Measurements from ENCODE around the gene PCSK6. TPM values are rescaled to one million over a fixed set of nuclear protein-coding genes. Genes with fewer than 3 reads are reported as not detected.

The PCSK6 gene
- total RNA-seq, 4 donors from 2014 or later = 4.0 to 28.6 (median 17.5) TPM

DNA sequence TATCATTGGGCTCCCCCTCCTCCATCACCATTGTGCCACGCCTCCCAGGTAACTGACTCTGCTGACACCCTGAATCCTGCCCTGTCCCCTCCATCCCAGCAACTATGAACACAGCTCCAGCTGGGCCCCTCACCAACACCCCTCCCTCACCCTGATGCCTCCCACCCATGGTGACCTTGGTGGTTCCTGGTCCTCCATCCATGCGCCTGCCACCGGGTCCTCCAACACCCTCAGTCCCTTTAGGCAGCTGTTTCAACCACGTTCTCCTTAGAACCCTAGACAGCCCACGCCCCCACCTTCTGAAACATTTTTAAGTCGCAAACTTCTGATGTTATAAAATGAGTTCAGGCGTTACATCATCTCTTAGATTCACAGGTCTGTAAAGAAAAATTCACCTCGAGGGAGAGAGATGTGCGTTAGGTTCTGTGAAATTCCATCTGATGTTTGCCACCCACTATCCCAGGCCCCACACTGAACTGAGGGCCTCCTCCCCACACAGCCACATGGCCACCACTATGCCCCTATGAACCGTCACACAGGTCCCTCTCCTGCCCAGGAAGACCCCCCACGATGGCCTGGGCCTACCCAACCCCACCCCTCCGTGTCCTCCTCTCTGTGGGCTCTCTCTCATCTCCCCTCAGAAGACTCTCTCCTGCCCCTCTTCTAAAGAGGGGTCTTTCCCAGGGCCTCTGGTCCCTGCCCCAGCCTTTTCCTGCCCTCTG is 29.8 kb downstream of the PCSK6 start:
- intact Hi-C loops (cut with DNase I) = no loop called here
- H3K9me3 ChIP-seq = no peaks in the 10 kb centered on the region
- H3K27ac ChIP-seq = no peak overlapping the region
- 90 to 94% methylated on average over 12 of the region's 12 CpGs for WGBS, 2 donors
- no peaks in the 10 kb centered on the region for H3K27me3 ChIP-seq
- H3K4me3 ChIP-seq (replicated peaks in 1 of 3) = no peak overlapping the region
- DNase-seq = no peak
- H3K4me1 ChIP-seq = no peaks in the 10 kb centered on the region
- H3K36me3 ChIP-seq = no peaks in the 10 kb centered on the region
- no peak for TF ChIP-seq POLR2A (IDR thresholded peaks at IDR 0.05)
- TF ChIP-seq, protein P1, sequence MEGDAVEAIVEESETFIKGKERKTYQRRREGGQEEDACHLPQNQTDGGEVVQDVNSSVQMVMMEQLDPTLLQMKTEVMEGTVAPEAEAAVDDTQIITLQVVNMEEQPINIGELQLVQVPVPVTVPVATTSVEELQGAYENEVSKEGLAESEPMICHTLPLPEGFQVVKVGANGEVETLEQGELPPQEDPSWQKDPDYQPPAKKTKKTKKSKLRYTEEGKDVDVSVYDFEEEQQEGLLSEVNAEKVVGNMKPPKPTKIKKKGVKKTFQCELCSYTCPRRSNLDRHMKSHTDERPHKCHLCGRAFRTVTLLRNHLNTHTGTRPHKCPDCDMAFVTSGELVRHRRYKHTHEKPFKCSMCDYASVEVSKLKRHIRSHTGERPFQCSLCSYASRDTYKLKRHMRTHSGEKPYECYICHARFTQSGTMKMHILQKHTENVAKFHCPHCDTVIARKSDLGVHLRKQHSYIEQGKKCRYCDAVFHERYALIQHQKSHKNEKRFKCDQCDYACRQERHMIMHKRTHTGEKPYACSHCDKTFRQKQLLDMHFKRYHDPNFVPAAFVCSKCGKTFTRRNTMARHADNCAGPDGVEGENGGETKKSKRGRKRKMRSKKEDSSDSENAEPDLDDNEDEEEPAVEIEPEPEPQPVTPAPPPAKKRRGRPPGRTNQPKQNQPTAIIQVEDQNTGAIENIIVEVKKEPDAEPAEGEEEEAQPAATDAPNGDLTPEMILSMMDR (IDR thresholded peaks at IDR 0.05) = no peak

DNA sequence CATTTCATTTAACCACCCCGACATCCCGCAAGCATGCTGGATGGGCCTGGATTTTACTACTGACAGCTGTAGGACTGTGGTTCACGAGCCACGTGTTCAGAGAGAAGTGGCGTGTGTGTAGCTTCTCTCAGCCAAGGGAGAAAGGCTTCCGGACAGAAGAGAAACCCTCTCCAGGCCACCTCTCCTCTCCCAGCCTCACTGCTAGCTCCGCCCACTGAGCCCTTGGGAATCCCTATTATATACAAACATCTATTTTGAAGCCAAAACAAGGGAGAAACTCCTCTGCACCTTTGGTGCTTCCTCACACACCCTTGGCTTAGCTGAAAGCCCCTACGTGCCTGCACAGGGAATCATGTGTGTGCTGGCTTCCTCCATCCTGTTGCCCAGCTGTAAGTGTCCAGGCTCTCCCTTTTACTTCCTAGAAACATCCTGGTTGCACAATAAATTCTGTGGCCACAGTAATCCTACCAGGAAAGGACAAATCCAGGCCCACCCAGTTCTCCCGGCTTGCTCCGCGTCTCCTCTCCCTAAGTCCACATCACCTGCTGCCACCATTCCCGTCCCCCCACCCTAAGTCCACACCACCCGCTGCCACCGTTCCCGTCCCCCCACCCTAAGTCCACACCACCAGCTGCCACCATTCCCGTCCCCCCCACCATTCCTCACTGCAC is 30.5 kb downstream of the PCSK6 start:
- Histone ChIP-seq H3K4me1 (no peaks in the 10 kb centered on the region), H3K27me3 (no peaks in the 10 kb centered on the region), H3K4me3 (replicated peaks in 1 of 3) (no peak overlapping the region), H3K27ac (peak overlapping the region in 2 of 3 donors; percentile 24 to 42), H3K36me3 (no peaks in the 10 kb centered on the region), H3K9me3 (no peaks in the 10 kb centered on the region)
- 63 to 65% methylated on average over 16 of the region's 16 CpGs for WGBS, 2 donors
- peak in 1 of 2 donors; percentile 15 for DNase-seq
- no peak for TF ChIP-seq POLR2A (IDR thresholded peaks at IDR 0.05)
- TF ChIP-seq, protein P1 (IDR thresholded peaks at IDR 0.05) = no peak
- intact Hi-C loops (cut with DNase I) = no loop called here

DNA sequence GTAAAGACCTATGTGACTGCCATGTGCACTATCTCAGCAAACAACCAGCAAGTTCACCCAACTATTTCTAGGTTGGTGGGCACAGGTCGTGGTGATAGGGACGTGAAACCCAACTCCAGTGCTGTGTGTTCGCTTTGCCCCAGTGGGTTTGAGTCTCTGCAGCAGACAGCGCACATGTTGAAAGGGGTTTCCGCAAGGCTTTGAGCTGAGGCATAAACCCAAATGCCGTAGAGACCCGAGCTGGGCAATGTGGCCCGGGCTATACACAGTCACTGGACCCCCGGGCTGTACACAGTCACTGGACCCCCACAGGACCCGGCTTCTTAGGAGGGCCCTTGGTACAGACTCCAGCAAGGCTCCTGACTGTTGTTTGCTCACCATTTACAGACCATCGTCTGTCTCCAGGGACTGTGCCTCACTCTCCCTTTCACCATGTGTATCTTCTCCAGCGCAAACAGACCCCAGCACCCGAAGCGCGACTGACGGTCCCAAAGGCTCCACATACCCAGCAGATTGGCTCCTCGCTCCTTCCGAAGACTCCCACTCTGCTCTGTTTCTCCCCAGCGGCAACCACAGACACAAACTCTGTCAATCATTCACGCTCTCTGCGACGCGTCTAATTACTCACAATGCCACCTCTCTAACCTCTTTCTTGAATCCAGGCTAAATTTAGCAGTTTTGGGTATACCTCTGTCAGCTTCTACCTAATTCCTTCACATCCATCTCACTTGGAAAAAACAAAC is 31.2 kb downstream of the PCSK6 start:
- Histone ChIP-seq H3K27ac (peak overlapping the region in 2 of 3 donors; percentile 24 to 42), H3K4me1 (no peaks in the 10 kb centered on the region), H3K4me3 (replicated peaks in 1 of 3) (no peak overlapping the region), H3K27me3 (no peaks in the 10 kb centered on the region), H3K9me3 (no peaks in the 10 kb centered on the region), H3K36me3 (no peaks in the 10 kb centered on the region)
- TF ChIP-seq POLR2A (IDR thresholded peaks at IDR 0.05) = no peak
- TF ChIP-seq, protein P1 (IDR thresholded peaks at IDR 0.05) = no peak
- 88% methylated on average over 16 to 22 of the region's 23 CpGs for WGBS, 2 donors
- intact Hi-C loops (cut with DNase I) = no loop called here
- DNase-seq = no peak

DNA sequence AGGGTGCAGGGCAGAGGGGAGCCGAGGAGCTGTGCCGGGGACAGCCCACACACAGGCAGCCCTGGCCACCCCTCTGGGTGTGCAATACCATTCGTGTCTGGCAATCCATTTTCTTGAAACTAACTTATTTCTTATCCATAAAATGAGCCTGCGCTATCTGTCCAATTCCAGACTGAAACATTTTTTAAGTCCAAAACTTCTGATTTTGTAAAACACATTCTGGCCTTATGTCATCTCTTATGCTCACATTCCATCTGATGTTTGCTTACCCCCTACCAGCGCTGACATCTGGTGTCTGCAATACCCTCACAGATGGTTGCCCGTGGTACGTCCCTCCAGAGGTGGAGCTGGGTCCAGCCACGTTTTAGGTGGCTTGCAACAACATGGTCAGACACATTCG is 31.8 kb downstream of the PCSK6 start:
- H3K36me3 ChIP-seq = no peaks in the 10 kb centered on the region

More for the DNA sequence above, 31.8 kb downstream of the PCSK6 start:
- Histone ChIP-seq H3K9me3 (no peaks in the 10 kb centered on the region), H3K27ac (no peak overlapping the region), H3K27me3 (no peaks in the 10 kb centered on the region), H3K4me1 (no peaks in the 10 kb centered on the region), H3K4me3 (replicated peaks in 1 of 3) (no peak overlapping the region)
- DNase-seq = no peak
- intact Hi-C loops (cut with DNase I) = no loop called here
- WGBS, 2 donors = 75 to 79% methylated on average over 9 of the region's 9 CpGs
- TF ChIP-seq, protein P1 (IDR thresholded peaks at IDR 0.05) = no peak
- TF ChIP-seq POLR2A (IDR thresholded peaks at IDR 0.05) = no peak
